ENCODE results near the gene CYBA.
A peak's percentile ranks its signal among the peaks of the same experiment; 100 is the strongest.
"Not testable (repeated sequence)": the region's sequence is repeated elsewhere in the genome, so short reads cannot be mapped to it uniquely, and the experiment has no call there.

CYBA gene

DNA sequence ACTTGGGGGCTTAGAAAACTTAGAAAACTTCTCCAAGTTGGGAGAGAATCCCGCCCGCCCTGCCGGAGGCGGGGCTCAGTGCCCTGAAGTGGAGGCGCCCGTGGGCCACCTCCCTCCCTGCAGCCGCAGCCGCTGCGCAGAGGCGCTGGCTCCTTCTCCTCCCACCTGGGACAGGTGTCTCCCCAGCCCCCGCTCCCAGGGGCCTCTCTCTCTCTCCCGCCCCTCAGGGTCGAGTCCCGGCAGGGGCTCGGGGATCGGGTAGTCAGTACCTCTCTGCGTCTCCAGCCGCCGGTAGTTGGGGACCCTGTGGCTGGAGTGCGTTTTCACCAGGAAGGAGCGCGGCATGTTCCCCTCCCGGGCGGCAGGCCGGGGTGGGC lies 35.2 kb upstream of the CYBA start:
- DNase-seq, result no peak

DNA sequence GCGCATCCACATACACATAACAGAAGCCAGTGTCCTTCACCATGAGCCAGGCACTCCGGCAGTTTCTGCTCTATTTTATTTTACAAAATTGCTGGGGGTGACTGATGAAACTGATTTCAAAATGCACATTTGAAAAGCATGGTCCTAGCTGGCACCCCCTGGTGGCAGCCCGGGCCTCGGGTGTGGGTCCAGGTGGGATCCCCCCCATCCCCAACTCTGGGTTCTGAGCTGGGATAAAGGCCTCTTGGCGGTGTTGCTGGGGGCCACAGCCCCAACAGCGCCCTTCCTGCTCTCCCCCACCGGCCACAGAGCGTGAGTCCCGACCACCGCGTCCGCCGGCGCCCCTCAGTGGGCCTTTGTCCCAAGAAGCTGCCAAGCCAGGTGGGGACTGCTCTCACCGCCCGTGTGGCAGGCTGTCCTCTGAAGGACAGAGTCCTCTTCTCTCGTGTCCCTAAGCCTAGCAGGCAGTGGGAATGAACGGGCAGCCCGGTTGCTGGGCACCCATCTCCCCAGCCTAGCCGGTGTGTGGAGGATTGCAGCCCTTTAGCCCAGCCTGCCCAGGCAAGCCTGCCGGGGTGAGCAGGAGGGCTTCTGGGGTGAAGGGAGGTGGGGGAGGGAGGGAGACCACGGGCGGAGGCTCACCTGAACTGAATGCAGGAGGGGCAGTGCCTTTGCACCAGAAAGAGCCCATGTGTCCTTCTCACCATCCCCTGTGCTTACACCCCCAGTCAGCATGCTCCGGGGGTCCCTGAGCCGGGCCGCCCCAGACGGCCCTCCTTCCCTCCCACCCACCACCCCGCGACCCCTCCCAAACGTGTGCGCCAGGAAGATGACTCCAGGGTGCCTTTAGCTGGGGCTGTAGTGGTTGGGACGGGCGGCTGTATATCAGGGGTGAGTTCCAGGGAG lies 34.6 kb upstream of the CYBA start:
- DNase-seq, result peak; percentile 50

DNA sequence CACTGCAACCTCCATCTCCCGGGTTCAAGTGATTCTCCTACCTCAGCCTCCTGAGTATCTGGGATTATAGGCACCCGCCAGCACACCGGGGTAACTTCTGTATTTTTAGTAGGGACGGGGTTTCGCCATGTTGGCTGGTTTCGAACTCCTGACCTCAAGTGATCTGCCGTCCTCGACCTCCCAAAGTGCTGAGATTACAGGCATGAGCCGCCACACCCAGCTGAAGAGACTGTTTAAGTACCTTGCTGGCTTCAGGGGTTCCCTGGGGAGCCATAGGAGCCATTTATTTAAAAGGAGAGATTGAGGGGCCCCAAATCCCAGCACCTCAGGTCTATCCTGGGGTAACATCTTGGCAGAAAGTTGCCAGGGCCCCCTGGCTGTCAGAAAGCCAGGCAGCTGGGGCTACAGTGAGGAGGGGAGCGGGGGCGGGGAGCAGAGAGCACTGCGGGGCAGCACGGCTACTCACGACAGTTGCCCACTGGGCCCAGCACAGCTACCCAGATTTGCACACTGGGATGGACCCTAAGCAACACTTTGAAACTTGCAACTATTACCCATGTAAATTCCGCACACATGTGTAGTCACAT lies 33.8 kb upstream of the CYBA start:
- DNase-seq, result no peak

DNA sequence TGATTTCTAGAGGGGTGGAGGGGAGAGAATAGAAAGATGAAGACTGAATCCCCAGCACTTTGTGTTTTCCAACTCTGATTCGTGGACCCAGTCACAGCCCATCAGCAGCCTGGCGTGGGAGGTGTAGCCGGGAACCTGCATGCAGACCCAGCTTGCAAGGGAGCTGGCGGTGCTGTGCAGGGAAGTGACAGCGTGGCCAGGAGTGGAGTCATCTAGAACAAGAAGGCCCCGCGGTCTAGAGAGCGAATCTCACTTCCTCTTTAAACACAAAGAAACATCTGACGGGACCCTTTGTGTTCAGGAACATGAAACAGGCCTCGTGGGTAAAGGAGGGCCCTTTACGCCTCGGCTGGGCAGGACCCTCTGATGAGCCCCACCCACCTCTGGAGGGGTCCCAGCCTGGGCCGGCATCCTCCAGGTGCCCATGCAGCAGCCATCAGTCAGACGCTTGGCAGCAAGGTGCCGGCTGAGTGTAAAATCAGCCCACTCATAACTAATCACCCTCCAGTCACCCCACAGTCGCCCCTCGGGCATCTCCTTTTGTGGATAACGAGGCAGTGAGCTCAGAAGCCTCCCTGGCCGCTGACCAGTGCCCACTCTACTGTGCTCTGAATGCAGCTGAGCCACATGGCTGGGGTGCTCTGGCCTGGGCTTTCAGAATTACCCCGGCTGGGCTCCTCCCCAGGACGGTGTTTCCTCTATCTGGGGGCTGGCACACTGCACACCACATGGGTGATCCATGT lies 31.0 kb upstream of the CYBA start:
- peak; percentile 74 for DNase-seq

DNA sequence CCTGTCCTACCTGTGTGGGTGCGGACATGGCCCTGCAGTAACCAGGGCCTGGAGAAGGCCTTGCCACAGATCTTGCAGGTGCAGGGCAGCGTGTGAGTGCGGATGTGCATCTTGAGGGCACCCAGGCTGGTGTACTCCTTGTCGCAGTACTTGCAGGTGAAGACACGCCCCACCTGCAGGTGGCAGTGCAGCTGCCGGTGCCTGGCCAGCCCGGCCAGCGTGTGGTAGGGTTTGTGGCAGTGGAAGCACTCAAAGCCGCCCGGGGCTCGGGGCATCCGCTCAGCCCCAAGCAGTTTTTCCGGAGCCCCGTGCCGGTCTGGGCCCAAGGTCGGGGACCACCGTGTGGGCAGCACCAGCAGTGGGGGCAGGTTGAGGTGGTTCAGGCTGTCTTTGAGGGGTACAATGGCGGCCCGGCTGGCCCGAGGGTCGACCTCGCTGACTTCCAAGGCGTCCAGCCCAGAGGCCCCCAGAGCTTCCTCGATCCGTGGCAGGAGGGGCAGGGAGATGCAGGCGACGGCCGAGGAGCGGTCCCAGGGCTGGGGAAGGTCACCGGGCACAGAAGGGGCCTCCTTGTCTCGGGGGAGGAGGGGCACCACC lies 30.3 kb upstream of the CYBA start:
- DNase-seq, result peak; percentile 58

DNA sequence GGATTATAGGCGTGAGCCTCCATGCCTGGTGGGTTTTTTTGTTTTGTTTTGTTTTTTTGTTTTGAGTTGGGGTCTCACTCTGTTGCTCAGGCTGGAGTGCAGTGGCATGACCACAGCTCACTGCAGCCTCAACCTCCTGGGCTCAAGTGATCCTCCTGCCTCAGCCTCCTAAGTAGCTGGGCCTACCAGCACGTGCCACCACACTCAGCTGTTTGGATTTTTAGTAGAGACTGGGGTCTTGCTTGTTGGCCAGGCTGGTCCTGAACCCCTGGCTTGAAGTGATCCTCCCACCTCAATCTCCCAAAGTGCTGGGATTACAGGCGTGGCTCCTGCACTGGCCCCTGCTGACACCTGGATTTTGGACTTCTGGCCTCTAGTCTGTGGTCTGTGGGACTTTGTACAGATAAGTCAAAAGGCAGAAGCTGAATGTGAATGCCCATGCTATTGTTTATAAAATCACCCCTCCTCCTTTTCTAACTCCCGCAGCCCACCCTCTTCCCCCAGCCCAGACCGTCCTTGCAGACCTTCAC lies 29.8 kb upstream of the CYBA start:
- no peak for DNase-seq

DNA sequence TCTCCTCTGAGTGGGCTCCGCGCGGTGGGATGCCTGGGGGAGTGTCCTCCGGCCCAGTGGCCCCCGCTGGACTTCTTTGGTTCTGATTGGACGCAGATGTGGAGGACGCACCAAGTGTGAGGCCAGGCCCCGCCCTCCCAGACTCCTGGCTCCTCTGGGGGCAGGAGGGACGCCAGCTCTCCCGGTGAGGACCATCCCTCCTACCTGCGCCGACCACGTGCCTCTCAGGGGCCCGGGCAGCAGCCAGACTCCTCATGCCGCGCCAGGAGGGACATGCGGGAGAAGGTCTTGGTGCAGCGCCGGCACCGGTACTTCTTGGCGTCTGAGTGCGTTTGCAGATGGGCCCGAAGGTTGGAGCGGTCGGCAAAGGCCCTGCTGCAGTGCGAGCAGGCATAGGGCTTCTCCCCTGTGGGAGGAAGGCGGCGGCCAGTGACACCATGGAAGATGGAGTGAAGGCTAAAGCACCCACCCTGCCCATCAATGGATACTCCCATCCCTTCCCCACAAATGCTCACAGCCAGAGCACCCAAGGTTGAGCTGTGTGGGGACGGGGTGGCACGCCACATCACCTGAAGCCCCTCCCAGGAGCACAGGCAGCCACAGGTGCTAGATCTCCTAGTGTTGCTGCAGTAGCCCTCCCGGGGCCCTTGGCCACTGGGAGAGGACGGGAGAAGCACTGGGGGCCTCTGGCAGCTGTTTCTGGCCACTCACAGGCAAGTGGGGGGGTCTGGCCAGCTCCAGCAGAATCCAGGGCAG lies 27.5 kb upstream of the CYBA start:
- no peak for DNase-seq

DNA sequence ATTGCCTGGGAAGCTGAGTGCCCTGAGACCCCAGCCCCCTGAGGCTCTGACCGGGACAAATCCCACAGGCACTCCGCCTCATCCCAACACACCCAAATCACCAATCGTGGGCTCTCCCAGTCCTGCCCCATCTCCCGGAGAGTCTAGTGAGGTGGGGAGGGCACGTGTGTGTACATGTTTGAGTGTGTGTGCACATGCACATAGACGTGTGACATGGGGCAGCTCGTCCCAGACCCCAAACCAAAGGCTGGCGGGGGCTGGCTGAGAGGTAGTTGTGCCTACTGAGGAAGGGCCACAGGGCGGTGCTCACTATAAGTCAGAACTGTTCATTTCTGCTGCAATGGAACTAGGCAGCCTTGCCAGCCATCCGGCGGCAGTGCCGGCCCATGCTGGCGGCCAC lies 26.9 kb upstream of the CYBA start:
- no peak for DNase-seq

DNA sequence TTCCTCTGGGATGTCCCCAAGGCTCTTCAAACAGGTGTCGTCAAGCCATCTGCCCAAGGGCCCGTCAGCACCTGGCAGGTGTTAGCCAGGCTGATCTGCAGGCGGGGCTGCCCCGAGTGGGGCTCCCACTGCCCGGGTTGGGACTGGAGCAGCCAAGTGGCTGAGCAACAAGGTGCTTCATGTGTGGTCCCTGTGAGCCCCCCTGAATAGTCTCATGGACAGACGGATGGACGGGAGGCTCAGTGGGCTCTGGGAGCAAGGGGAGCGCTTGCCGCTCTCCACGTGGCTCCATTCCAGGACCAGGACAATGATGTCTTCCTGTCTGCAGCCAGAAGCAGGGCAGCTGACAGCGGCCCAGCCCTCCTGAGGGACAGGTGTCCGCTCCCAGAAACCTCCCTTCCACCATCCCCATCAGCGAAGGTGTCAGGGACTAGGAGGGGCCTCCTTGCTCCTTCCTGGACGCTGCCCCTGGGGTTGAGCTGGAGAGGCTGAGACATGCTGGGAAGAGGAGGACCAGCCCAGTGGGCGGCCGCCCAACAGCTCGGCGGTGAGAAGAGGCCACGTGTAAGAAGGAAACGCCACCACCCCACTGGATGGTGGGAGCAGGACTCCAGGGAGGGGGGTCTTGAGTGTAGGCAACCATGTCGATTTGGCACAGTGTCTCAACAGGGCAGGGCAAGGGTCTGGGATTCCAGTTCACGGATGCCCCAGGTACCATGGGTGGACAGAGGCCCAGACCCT lies 25.8 kb upstream of the CYBA start:
- DNase-seq, result no peak

DNA sequence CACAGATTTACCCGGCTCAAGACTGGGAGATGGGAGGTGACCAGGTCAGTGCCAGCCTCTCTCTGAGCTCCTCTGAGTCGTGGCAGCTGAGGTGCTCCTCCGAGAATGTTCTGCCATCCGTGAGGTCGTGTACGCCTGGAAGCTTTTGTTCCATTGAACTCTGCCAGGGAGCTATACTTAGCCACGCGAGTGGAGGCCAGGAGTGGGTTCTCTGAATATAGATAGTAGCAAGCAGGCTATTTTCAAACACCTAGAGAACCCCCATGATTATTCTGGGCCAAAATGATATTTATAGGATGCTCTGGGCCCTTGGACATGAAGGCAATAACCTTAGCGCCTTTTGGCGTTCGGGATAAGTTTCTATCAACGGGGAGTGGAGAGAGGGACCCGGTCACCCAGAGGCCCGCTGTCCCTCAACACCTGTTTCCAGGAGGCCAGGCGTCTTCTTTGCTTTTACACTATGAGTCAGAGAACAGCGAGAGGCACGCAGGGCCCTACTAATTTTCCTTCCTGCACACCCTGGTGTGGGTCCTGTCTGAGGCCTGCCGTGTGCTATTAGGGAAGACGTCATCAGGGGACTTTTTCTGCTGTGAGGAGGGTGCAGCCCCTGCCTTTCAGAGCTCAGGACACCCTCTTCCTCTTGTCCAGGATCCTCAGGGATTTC lies 23.0 kb upstream of the CYBA start:
- DNase-seq, result no peak

DNA sequence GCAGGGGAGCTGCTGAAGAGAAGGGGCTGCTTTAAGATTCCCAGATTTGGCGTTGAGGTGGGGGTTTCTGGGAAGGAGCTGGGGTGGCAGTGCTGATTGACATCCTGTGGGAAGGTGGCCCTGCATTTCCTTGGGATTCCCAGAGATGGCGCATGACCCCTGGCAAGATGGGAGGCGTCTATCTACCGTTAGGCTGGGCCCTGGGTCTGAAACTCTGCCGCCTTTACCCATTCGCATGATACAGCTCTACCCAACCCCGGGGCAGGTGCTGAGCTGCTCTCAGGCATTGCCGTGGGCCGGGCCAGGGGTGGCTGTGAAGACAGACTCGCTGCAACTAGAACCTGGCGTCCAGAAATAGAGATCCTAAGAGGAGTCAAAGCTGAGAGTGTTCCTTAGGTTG lies 21.9 kb upstream of the CYBA start:
- DNase-seq, result no peak

DNA sequence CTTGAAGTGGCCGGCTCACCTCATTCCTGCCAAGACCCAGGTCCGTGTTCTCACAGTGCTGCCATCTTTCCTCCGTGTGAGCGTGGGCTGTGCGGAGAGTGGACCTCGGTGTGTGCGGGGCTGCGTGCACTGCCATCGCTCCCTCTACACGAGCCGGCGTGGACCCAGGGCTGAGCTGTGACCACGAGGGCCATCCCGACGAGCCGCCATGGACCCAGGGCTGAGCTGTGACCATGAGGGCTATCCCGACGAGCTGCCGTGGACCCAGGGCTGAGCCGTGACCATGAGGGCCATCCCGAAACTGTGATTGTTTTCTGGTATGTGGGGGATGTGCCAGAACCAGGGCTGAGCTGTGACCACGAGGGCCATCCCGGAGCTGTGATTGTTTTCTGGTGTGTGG lies 21.0 kb upstream of the CYBA start:
- DNase-seq, result no peak

DNA sequence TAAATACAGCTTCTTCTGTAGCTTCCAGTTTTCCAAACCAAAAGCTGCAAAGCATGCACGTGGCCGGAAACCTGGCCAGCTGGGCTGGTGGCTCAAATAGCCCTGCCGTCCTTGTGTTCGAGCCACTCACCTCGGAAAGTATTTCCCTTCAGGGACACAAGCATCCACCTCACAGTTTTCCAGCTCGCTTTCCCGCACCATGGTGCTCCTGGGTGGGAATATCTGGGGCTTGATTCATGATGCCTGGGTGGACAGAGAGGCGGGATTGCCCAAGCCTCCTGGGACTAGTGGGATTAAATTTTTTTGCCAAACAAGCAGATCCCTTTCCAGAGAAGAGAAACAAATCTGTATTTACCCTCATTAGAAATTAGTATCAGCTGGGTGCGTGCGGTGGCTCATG lies 19.1 kb upstream of the CYBA start:
- DNase-seq, result no peak

DNA sequence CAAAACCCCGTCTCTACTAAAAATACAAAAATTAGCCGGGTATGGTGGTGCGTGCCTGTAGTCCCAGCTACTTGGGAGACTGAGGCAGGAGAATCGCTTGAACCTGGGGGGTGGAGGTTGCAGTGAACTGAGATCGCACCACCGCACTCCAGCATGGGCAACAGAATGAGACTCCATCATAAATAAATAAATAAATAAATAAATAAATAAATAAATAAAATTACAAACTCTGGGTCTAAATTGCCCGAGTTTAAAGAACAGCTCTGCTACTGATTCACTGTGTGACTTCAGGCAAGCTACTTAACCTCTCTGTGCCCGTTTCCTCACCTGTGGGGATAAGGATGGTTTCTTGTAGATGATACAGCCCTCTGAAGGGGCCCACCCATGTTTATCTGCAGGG lies 18.6 kb upstream of the CYBA start:
- DNase-seq, result not testable (repeated sequence)

DNA sequence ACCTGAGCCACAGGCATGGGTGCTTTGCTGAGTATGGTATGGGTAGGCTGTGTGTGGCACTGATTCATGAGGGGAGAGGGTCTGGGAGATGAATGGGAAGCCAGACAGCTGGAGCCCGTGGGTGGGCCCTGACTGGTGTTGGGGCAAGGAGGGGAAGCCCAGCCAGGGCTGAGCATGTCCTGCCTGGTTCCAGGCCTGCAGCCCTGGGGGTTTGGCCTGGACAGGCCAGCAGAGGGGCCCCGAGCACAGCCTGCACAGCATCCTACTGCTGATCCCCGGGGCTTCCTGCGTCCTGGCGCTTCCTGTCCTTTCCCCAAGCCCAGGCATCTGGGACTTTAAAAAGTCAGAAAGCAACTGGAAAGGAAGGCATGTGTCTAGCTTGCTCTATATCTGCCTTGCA lies 16.6 kb upstream of the CYBA start:
- no peak for DNase-seq

DNA sequence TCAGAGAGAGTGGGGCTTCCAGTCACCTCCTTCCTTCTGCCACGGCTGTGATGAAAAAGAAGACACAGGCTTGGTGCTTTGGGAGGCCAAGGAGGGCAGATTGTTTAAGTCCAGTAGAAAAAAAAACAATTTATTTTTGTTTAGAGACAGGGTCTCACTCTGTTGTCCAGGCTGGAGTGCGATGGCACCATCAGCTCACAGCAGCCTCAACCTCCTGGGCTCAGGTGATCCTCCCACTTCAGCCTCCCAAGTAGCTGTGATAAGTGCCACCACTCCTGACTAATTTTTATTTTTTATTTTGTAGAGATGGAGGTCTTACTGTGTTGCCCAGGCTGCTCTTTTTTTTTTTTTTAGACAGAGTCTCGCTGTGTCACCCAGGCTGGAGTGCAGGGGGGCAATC lies 14.7 kb upstream of the CYBA start:
- no peak for DNase-seq

DNA sequence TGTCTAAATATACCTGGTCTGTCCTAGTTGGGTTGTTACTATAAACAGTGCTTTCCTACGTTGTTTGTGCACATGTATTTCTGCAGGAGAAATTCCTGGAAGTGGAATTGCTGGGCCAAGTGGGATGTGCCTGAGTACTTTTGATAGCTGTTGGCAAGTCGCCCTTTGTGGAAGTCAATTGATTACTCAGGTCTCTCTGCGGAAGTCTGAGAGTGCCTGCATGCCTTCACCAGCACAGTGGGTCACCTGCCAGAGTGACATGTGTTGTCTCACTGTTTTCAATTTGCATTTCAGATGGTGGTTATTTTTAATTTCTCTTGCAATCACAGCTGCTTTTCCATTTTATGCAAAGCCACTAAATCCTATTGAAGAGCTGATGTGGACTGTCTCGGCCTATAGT lies 14.3 kb upstream of the CYBA start:
- no peak for DNase-seq

DNA sequence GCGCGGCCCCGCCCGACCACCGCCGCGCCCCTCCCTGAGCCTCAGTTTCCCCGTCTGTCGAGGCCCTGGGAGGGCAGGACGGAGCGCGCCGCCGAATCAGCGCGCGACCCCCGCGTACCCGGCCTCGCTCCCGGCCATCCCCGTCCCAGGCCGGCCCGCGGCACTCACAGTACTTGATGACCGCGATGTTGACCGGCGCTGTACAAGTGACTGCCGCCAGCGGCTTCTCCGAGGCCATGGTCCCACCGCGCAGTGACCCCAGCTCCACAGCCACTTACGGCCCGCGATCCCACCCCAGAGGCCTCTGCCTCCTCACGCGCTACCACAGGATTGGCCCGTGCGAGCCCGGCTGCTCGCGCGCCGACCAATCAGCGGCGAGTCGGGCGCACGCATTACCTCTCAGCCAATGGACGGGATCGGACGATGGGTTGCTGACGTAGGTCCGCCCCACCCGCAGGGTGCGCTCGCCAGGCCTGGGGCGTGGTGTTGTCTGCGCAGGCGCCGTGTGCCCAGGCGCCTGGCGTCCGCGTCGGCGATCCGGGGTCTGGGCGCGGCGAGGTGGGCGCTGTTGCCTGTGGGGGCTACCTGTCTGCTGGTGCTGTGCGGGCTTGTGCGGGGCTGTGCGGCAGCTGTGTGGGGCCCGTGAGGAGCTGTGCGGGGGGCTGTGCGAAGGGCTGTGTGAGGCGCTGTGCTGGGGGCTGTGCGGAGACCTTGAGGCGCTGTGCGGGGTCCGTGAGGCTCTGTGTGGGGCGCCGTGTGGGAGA lies 12.2 kb upstream of the CYBA start, which contains the start of gene MVD:
Gene MVD (minus strand): TSS at position 249 of the 764 bp plus-strand sequence. CDS start 11 bp downstream, at position 238.
- peak; percentile 97 for DNase-seq

DNA sequence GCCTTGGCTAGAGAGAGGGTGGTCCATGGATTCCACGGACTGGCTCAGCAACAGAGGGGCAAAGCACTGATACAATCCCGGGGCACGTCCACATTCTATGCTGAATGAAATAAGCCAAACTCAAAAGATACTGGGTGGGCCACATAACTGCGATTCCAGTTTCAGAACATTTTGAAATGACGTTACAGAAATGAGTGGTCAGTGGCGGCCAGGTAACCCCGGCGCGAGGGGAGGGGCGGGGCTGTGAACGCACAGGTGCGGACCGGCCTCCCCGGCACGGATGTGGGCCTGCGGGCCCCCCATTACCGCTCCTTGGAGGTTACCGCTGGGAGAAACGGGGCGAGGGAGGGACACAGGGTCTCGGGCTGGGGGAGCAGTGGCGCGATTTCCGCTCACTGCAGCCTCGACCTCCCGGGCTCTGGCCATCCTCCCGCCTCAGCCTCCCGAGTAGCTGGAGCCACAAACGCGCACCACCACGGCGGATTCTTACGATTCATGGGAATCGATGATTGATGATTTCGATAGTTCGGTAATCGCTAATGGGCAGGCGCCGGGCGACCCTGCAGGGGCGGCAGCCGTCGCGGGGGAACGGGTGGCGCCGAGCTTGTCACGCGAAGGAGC lies 11.5 kb upstream of the CYBA start:
- no peak for DNase-seq

DNA sequence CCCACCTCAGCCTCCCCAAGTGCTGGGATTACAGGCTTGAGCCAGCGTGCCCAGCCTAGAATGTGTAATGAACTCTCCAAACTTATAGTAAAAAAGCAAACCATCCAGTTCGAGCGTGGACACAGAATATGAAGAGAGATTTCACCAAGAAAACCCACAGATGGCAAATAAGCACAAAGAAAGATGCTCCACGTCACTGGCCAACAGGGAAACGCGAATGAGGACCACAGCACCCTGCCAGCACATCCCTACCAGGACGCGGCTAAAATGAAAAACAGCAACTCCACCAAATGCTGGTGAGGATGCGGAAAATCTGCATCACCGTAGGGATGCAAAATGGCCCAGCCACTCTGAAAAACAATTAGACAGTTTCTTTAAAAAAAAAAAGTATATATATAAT lies 10.6 kb upstream of the CYBA start:
- DNase-seq, result no peak

Measured in CD4-positive, alpha-beta T cell treated with Interferon gamma for 1 hour (primary cell).